GM12878 (cell line): ENCODE data around the gene CLIC6. TPM values are rescaled to one million over a fixed set of nuclear protein-coding genes. Genes with fewer than 3 reads are reported as not detected.

Experiments
- ATAC-seq: fragments of 200-7000 bp; cut with Tn5 transposase; 3 replicates; pipeline ENCODE4 v1.9.1; 2020; ENCODE audit warnings: mild to moderate bottlenecking, moderate library complexity
- BruUV-seq: library from RNA; stranded (reverse); fragments of 400-500 nt; replicated peaks from 2 replicates; lab custom pipeline; 2021; lab: Mats Ljungman, UMichigan
- CTCF ChIA-PET: fragments of 300-600 bp; sonication (Branson Sonifier 250); formaldehyde crosslinking; extraction: SDS; loops from one replicate; lab custom pipeline; 2021; ENCODE audit warnings: inconsistent platforms; lab: Yijun Ruan, JAX
- POLR2A ChIA-PET: fragments of 350-600 bp; formaldehyde crosslinking; extraction: SDS; loops from one replicate; lab custom pipeline; 2021; ENCODE audit warnings: inconsistent platforms; lab: Charles Lee
- RAD21 ChIA-PET: fragments of 300-600 bp; sonication (Branson Sonifier 250); formaldehyde crosslinking; loops from one replicate; lab custom pipeline; 2023; ENCODE audit warnings: antibody characterized with exemption; ENCODE audit not compliant: unreplicated experiment; lab: Charles Lee
- SMC1A ChIA-PET: fragments of 300-600 bp; sonication (Branson Sonifier 250); formaldehyde crosslinking; loops from one replicate; lab custom pipeline; 2023; ENCODE audit not compliant: unreplicated experiment, uncharacterized antibody; lab: Charles Lee
- DNase-seq: peaks from one replicate; pipeline ENCODE4 v3.0.0-alpha.2; 2011; ENCODE audit warnings: low read depth, low spot score
- FAIRE-seq: peaks from 3 replicates; lab custom pipeline; 2011; peaks lifted over from hg19 to GRCh38; lab: Jason Lieb, UNC
- H2AFZ ChIP-seq: 2 replicates; pipeline ENCODE4 v1.6.0; 2011; ENCODE audit warnings: low read depth, low read length, control low read depth; ENCODE audit not compliant: control insufficient read depth
- H3K27ac ChIP-seq: 2 replicates; pipeline ENCODE4 v1.5.1; 2011; ENCODE audit warnings: control low read depth; ENCODE audit not compliant: control insufficient read depth, insufficient read depth
- H3K27me3 ChIP-seq, 2 experiments: replicated peaks in 1 of 2; 2 replicates each; pipeline versions ENCODE4 v1.6.0 to v1.6.1; 2011; ENCODE audit warnings: low read length in 1 of 2; ENCODE audit not compliant: control insufficient read depth in 2 of 2, insufficient read depth in 2 of 2
- H3K36me3 ChIP-seq, 2 experiments: 2 replicates each; pipeline ENCODE4 v1.5.1; 2011; ENCODE audit warnings: low read length in 1 of 2; ENCODE audit not compliant: control insufficient read depth in 2 of 2, insufficient read depth in 2 of 2
- H3K4me1 ChIP-seq: 2 replicates; pipeline ENCODE4 v1.6.1; 2011; ENCODE audit warnings: mild to moderate bottlenecking, low read length, moderate library complexity, mixed read lengths; ENCODE audit not compliant: control insufficient read depth, insufficient read depth
- H3K4me2 ChIP-seq: 2 replicates; pipeline ENCODE4 v1.6.0; 2011; ENCODE audit warnings: control low read depth; ENCODE audit not compliant: control insufficient read depth, insufficient read depth
- H3K4me3 ChIP-seq: fragments of 200-600 bp; sonication (generic); 2 replicates; pipeline ENCODE4 v1.5.1; 2016
- H3K79me2 ChIP-seq: 2 replicates; pipeline ENCODE4 v1.6.0; 2011; ENCODE audit warnings: low read length; ENCODE audit not compliant: control insufficient read depth, insufficient read depth
- H3K9ac ChIP-seq: 2 replicates; pipeline ENCODE4 v1.8.0; 2011; ENCODE audit warnings: low read length, control low read depth, mixed read lengths; ENCODE audit not compliant: control insufficient read depth, insufficient read depth
- H3K9me3 ChIP-seq: replicated peaks from 3 replicates; pipeline ENCODE4 v1.5.1; 2011; ENCODE audit warnings: mild to moderate bottlenecking, low read length; ENCODE audit not compliant: control insufficient read depth, insufficient read depth
- H4K20me1 ChIP-seq: 2 replicates; pipeline ENCODE4 v1.6.0; 2011; ENCODE audit not compliant: control insufficient read depth, insufficient read depth
- CHD2 ChIP-seq: IDR thresholded peaks from 2 replicates; pipeline ENCODE4 v1.6.1; 2011; ENCODE audit warnings: low read depth, low read length, improper control_type of control experiment, borderline replicate concordance
- IRF4 ChIP-seq: IDR thresholded peaks from 2 replicates; pipeline ENCODE4 v1.6.1; 2011; ENCODE audit warnings: low read depth, low read length
- MEF2A ChIP-seq: IDR thresholded peaks from 2 replicates; pipeline ENCODE4 v1.6.1; 2011; ENCODE audit warnings: low read depth, mild to moderate bottlenecking, low read length, moderate library complexity; ENCODE audit not compliant: insufficient read depth
- MYB ChIP-seq: fragments of 150-350 bp; IDR thresholded peaks from 2 replicates; pipeline ENCODE4 v1.6.1; 2014; ENCODE audit warnings: mild to moderate bottlenecking, low read depth, low read length, borderline replicate concordance
- NFIC ChIP-seq: IDR thresholded peaks from 2 replicates; pipeline ENCODE4 v1.6.1; 2012; ENCODE audit warnings: low read depth, mild to moderate bottlenecking, inconsistent platforms, low read length, moderate library complexity
- NR2F1 ChIP-seq: fragments of 450-650 bp; conservative IDR thresholded peaks from 2 replicates; pipeline ENCODE4 v1.6.1; 2017; ENCODE audit warnings: mild to moderate bottlenecking
- RAD21 ChIP-seq: IDR thresholded peaks from 2 replicates; pipeline ENCODE4 v1.6.1; 2011; ENCODE audit warnings: mild to moderate bottlenecking, low read depth, low read length, moderate library complexity; ENCODE audit not compliant: insufficient read depth
- RELA ChIP-seq: fragments of 450-650 bp; IDR thresholded peaks from 2 replicates; pipeline ENCODE4 v1.8.0; 2014; ENCODE audit warnings: borderline replicate concordance; ENCODE audit not compliant: partially characterized antibody
- SIN3A ChIP-seq: IDR thresholded peaks from 2 replicates; pipeline ENCODE4 v1.6.1; 2012; ENCODE audit warnings: low read depth, low read length, improper control_type of control experiment
- SIX5 ChIP-seq: IDR thresholded peaks from 2 replicates; pipeline ENCODE4 v1.6.1; 2011; ENCODE audit warnings: mild to moderate bottlenecking, low read depth, low read length, moderate library complexity; ENCODE audit not compliant: severe bottlenecking
- TAF1 ChIP-seq: IDR thresholded peaks from 2 replicates; pipeline ENCODE4 v1.6.1; 2011; ENCODE audit warnings: mild to moderate bottlenecking, low read depth, low read length, borderline replicate concordance
- TARDBP ChIP-seq: IDR thresholded peaks from 2 replicates; pipeline ENCODE4 v1.6.1; 2016; ENCODE audit warnings: borderline replicate concordance
- WGBS: methylation state at CpG from one replicate; pipeline ENCODE4 v1.1.6; 2016; ENCODE audit warnings: low lambda C conversion rate; ENCODE audit not compliant: insufficient replicate concordance, insufficient coverage; ENCODE audit errors: missing lambda C conversion rate; 5-methylcytosine and 5-hydroxymethylcytosine counted together
- in situ Hi-C: fragments of 300-500 bp; cut with MboI; formaldehyde crosslinking; loops from 9 replicates; pipeline ENCODE4 v1.14.3; 2018; ENCODE audit warnings: mixed read lengths
- intact Hi-C: fragments of 100-400 bp; cut with micrococcal nuclease; formaldehyde crosslinking; loops from one replicate; pipeline ENCODE4 v1.14.2; 2022; ENCODE audit not compliant: unreplicated experiment
- polyA plus RNA-seq, 11 experiments: library from polyadenylated mRNA; depleted of rRNA in 4 of 11; unstranded in 6 of 11; stranded (reverse) in 5 of 11; fragments of >200 nt; fragmentation: Nextera tagmentation in 4 of 11; fragmentation: Illumina TruSeq in 1 of 11; extraction: Ambion mirVana in 4 of 11; extraction: Trizol in 1 of 11; gene quantifications; 1 replicate in 1 of 11; 2 replicates in 10 of 11; pipeline versions ENCODE4 v1.2.1 to v1.2.3, GENCODE V29; 2011 to 2016; ENCODE audit warnings: inconsistent platforms in 2 of 11, missing spikeins in 2 of 11, low read depth in 1 of 11
- total RNA-seq, 4 experiments: library from RNA; depleted of rRNA in 3 of 4; stranded (reverse); fragments of >200 nt in 3 of 4; fragmentation: Illumina TruSeq in 1 of 4; extraction: Trizol in 1 of 4; gene quantifications; 2 replicates each; pipeline versions ENCODE4 v1.2.1 to v1.2.3, GENCODE V29; 2013 to 2021
- TF ChIP-seq, protein P1 (sequence below): fragments of 450-650 bp; IDR thresholded peaks from 2 replicates; pipeline ENCODE4 v1.6.1; 2016; ENCODE audit warnings: mild to moderate bottlenecking, moderate library complexity, borderline replicate concordance
- TF ChIP-seq, protein P2 (sequence below): IDR thresholded peaks from 2 replicates; pipeline ENCODE4 v1.6.1; 2011; ENCODE audit warnings: low read depth, low read length, improper control_type of control experiment, borderline replicate concordance
- TF ChIP-seq, protein P3 (sequence below): fragments of 450-650 bp; IDR thresholded peaks from 2 replicates; pipeline ENCODE4 v1.6.1; 2016; ENCODE audit warnings: mild to moderate bottlenecking

Gene CLIC6
- total and polyA plus RNA-seq, 10 of the 15 experiments (the other 5 are each of a cell fraction or from before 2014, with no cell fraction given), result 5.7 to 34.1 (median 11.2) TPM

DNA sequence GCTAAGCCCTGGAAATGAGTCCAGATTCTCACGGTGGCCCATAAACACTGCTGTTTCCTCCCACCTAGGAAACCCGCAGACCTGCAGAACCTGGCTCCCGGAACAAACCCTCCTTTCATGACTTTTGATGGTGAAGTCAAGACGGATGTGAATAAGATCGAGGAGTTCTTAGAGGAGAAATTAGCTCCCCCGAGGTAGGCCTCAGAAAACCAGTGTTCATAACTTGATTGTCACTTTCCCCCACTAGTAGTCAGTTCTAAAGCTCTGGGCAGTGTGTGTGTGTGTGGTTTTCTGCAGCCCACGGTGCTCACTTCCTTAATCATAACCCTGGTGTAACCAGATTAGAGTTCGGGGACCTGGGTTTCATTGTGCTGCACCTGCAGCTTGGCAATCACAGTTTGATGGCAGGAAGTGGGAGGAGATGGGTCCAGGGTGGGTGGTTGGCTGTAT is 39.1 kb downstream of the CLIC6 start:
- Histone ChIP-seq H3K9me3 (no peaks in the 10 kb centered on the region), H4K20me1 (no peaks in the 10 kb centered on the region), H3K27ac (peak overlapping the region; percentile 82), H3K36me3 (peaks cover 10 to 14% of the 10 kb centered on the region in 2 experiments; a peak in 3 of 4 replicates), H3K4me1 (peaks cover 25% of the 10 kb centered on the region), H3K4me2 (peak overlapping the region; percentile 73), H3K4me3 (no peak overlapping the region), H3K9ac (peak overlapping the region; percentile 59), H3K27me3 (no peaks in the 10 kb centered on the region), H2AFZ (peak overlapping the region; percentile 45), H3K79me2 (no peaks in the 10 kb centered on the region)
- under 1% methylated on average over 8 of the region's 8 CpGs for WGBS
- SMC1A ChIA-PET, result interaction anchor here (0.9 to 1.4 kb wide), 7 partner anchors 9 to 38 kb away, joined by 3 to 5 read pairs (median 3); no protein-coding TSS in a partner anchor
- BruUV-seq, result no TSS peak
- FAIRE-seq (peak; percentile 91), ATAC-seq (peak; percentile 95), DNase-seq (peak; percentile 66)
- in situ Hi-C loops, result no loop called here
- intact Hi-C loops, result no loop called here
- CTCF ChIA-PET, result interaction anchor here (0.9 to 1.2 kb wide), 5 partner anchors 13 to 180 kb away, joined by 3 to 5 read pairs (median 3); no protein-coding TSS in a partner anchor
- RAD21 ChIA-PET, result interaction anchor here (0.5 to 0.8 kb wide), 3 partner anchors 12 to 1340 kb away, joined by 3 read pairs; no protein-coding TSS in a partner anchor
- POLR2A ChIA-PET, result no interaction called here
- TF ChIP-seq, protein P1, sequence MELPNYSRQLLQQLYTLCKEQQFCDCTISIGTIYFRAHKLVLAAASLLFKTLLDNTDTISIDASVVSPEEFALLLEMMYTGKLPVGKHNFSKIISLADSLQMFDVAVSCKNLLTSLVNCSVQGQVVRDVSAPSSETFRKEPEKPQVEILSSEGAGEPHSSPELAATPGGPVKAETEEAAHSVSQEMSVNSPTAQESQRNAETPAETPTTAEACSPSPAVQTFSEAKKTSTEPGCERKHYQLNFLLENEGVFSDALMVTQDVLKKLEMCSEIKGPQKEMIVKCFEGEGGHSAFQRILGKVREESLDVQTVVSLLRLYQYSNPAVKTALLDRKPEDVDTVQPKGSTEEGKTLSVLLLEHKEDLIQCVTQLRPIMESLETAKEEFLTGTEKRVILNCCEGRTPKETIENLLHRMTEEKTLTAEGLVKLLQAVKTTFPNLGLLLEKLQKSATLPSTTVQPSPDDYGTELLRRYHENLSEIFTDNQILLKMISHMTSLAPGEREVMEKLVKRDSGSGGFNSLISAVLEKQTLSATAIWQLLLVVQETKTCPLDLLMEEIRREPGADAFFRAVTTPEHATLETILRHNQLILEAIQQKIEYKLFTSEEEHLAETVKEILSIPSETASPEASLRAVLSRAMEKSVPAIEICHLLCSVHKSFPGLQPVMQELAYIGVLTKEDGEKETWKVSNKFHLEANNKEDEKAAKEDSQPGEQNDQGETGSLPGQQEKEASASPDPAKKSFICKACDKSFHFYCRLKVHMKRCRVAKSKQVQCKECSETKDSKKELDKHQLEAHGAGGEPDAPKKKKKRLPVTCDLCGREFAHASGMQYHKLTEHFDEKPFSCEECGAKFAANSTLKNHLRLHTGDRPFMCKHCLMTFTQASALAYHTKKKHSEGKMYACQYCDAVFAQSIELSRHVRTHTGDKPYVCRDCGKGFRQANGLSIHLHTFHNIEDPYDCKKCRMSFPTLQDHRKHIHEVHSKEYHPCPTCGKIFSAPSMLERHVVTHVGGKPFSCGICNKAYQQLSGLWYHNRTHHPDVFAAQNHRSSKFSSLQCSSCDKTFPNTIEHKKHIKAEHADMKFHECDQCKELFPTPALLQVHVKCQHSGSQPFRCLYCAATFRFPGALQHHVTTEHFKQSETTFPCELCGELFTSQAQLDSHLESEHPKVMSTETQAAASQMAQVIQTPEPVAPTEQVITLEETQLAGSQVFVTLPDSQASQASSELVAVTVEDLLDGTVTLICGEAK, result 0 out of 2 replicates have a peak, but pooled peaks have one; percentile 35
- peak; percentile 89 for TF ChIP-seq NFIC
- TF ChIP-seq NR2F1, result 0 out of 2 replicates have a peak, but pooled peaks have one; percentile 9
- peak; percentile 92 for TF ChIP-seq IRF4
- no peak for TF ChIP-seq CHD2
- TF ChIP-seq TAF1, result no peak
- TF ChIP-seq SIX5, result no peak
- no peak for TF ChIP-seq TARDBP
- no peak for TF ChIP-seq SIN3A
- TF ChIP-seq, protein P2, sequence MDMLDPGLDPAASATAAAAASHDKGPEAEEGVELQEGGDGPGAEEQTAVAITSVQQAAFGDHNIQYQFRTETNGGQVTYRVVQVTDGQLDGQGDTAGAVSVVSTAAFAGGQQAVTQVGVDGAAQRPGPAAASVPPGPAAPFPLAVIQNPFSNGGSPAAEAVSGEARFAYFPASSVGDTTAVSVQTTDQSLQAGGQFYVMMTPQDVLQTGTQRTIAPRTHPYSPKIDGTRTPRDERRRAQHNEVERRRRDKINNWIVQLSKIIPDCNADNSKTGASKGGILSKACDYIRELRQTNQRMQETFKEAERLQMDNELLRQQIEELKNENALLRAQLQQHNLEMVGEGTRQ, result no peak
- no peak for TF ChIP-seq RELA
- no peak for TF ChIP-seq MYB
- TF ChIP-seq, protein P3, sequence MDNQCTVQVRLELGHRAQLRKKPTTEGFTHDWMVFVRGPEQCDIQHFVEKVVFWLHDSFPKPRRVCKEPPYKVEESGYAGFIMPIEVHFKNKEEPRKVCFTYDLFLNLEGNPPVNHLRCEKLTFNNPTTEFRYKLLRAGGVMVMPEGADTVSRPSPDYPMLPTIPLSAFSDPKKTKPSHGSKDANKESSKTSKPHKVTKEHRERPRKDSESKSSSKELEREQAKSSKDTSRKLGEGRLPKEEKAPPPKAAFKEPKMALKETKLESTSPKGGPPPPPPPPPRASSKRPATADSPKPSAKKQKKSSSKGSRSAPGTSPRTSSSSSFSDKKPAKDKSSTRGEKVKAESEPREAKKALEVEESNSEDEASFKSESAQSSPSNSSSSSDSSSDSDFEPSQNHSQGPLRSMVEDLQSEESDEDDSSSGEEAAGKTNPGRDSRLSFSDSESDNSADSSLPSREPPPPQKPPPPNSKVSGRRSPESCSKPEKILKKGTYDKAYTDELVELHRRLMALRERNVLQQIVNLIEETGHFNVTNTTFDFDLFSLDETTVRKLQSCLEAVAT, result peak; percentile 43; the same call in 1 of the 2 replicates
- TF ChIP-seq MEF2A, result peak; percentile 78
- no peak for TF ChIP-seq RAD21
